ENCODE measurements around the gene NTM. TPM values are rescaled to one million over a fixed set of nuclear protein-coding genes. Genes with fewer than 3 reads are reported as not detected.

Gene NTM
- total and polyA plus RNA-seq, 2 donors (not counting 3 experiments of a cell fraction or from before 2014, with no cell fraction given): 1.00 to 1.1 TPM

- Histone ChIP-seq H3K9me1 (replicated peaks; ENCODE audit: control insufficient read depth, extremely low read depth, insufficient read depth, low read length) (no peaks in the 10 kb centered on the region), H3K27me3 (ENCODE audit: control insufficient read depth in 2 of 2, insufficient read depth in 2 of 2, low read length in 2 of 2) (no peaks in the 10 kb centered on the region), H3K9me3 (replicated peaks; ENCODE audit: control insufficient read depth, insufficient read depth, low read length) (no peaks in the 10 kb centered on the region), H4K20me1 (replicated peaks; ENCODE audit: control insufficient read depth, extremely low read depth, insufficient read depth, low read length) (no peaks in the 10 kb centered on the region), H3K36me3 (ENCODE audit: control insufficient read depth in 2 of 2, extremely low read depth in 1 of 2, insufficient read depth in 2 of 2, low read length in 2 of 2) (no peaks in the 10 kb centered on the region), H3K9ac (replicated peaks; ENCODE audit: extremely low read depth, insufficient read depth, low read length) (no peak overlapping the region), H3K4me3 (replicated peaks in 1 of 3; ENCODE audit: insufficient read depth in 1 of 3, low read depth in 1 of 3, low read length in 3 of 3) (no peak overlapping the region), H3K79me2 (ENCODE audit: control insufficient read depth, insufficient read depth, low read length) (no peaks in the 10 kb centered on the region), H2AFZ (ENCODE audit: low read depth, low read length) (no peak overlapping the region), H3K4me1 (ENCODE audit: control insufficient read depth, extremely low read depth, insufficient read depth, low read length) (no peaks in the 10 kb centered on the region), H3K27ac (ENCODE audit: insufficient read depth, low read depth, low read length) (no peak overlapping the region), H3K4me2 (ENCODE audit: insufficient read depth, low read length) (no peak overlapping the region)
- BruUV-seq (replicated peaks): no TSS peak
- DNase-seq (ENCODE audit: low read depth, low spot score): no peak
- POLR2A ChIA-PET: no interaction called here
- dilution Hi-C loops (cut with MboI; ENCODE audit: extremely low pct_ligation_motif_present, low sequenced_read_pairs) (no loop called here), intact Hi-C loops (cut with micrococcal nuclease) (no loop called here)
- TF ChIP-seq FOS (IDR thresholded peaks at IDR 0.05; ENCODE audit: borderline replicate concordance, insufficient read depth, low read length) (no peak), EZH2 (IDR thresholded peaks at IDR 0.05; ENCODE audit: borderline replicate concordance, low read depth, low read length, severe bottlenecking) (no peak), MAX (IDR thresholded peaks at IDR 0.05; ENCODE audit: insufficient read depth, insufficient read length) (no peak), JUN (IDR thresholded peaks at IDR 0.05; ENCODE audit: borderline replicate concordance, insufficient read depth, insufficient read length, low read depth) (no peak), POLR2AphosphoS5 (IDR thresholded peaks at IDR 0.05; ENCODE audit: insufficient read depth, low read depth, low read length) (no peak), MYC (IDR thresholded peaks at IDR 0.05; ENCODE audit: low read depth, low read length) (no peak), CTCF (IDR thresholded peaks at IDR 0.05; ENCODE audit: extremely low read depth in 1 of 2, insufficient read depth in 1 of 2, low read depth in 1 of 2, low read length in 2 of 2) (no peak), GATA2 (IDR thresholded peaks at IDR 0.05; ENCODE audit: insufficient read depth, insufficient read length, low read depth, low read length) (no peak), POLR2A (IDR thresholded peaks at IDR 0.05; ENCODE audit: low read depth, low read length) (no peak)
- FAIRE-seq: no peak
- CTCF ChIA-PET: no interaction called here
Measured at GRCh38 chr11:131944736-131945135, 574.3 kb downstream of the NTM start.

Data from endothelial cell of umbilical vein (primary cell).